Measurements from ENCODE around the gene QKI. TPM values are rescaled to one million over a fixed set of nuclear protein-coding genes. Genes with fewer than 3 reads are reported as not detected.

The QKI gene
- polyA plus RNA-seq, 1 donor (not counting 4 experiments of a cell fraction or from before 2014, with no cell fraction given) = 53.3 TPM

GRCh38 chr6:163486821-163487220, 72.3 kb downstream of the QKI start:
- no peaks in the 10 kb centered on the region for H3K27me3 ChIP-seq (ENCODE audit: control insufficient read depth, extremely low read depth, insufficient read depth, low read length)
- TF ChIP-seq EZH2 (IDR thresholded peaks at IDR 0.05; ENCODE audit: low read length) (no peak), CTCF (optimal IDR thresholded peaks at IDR 0.05 in 1 of 3, IDR thresholded peaks at IDR 0.05 in 1 of 3, conservative IDR thresholded peaks at IDR 0.05 in 1 of 3; ENCODE audit: extremely low read depth in 1 of 3, insufficient read depth in 2 of 3, low read length in 3 of 3) (no peak)
- peaks cover 95% of the 10 kb centered on the region for H3K79me2 ChIP-seq (ENCODE audit: control insufficient read depth, insufficient read depth, low read length)
- no peak overlapping the region for H3K4me2 ChIP-seq (ENCODE audit: control insufficient read depth, extremely low read depth, insufficient read depth, low read depth, low read length)
- peaks cover 16% of the 10 kb centered on the region for H3K4me1 ChIP-seq (ENCODE audit: control insufficient read depth, extremely low read depth, insufficient read depth, low read length)
- no peak overlapping the region for H3K4me3 ChIP-seq (ENCODE audit: control insufficient read depth in 2 of 3, extremely low read depth in 1 of 3, insufficient read depth in 2 of 3, low read depth in 1 of 3, low read length in 3 of 3)
- DNase-seq (ENCODE audit: low read depth, low spot score) (no peak), FAIRE-seq (no peak)
- no peaks in the 10 kb centered on the region for H3K9me1 ChIP-seq (ENCODE audit: control insufficient read depth, extremely low read depth, insufficient read depth, low read length)
- H2AFZ ChIP-seq (ENCODE audit: control insufficient read depth, low read length) = no peak overlapping the region
- no peaks in the 10 kb centered on the region for H3K9me3 ChIP-seq (ENCODE audit: control insufficient read depth, low read depth, low read length)
- H3K27ac ChIP-seq (ENCODE audit: control insufficient read depth, insufficient read depth, low read length) = no peak overlapping the region
- no peaks in the 10 kb centered on the region for H3K36me3 ChIP-seq (ENCODE audit: control insufficient read depth in 2 of 2, extremely low read depth in 1 of 2, insufficient read depth in 2 of 2, low read length in 2 of 2)
- H4K20me1 ChIP-seq (ENCODE audit: control insufficient read depth, extremely low read depth, insufficient read depth, low read length) = no peaks in the 10 kb centered on the region
- dilution Hi-C loops (cut with MboI; ENCODE audit: extremely low pct_ligation_motif_present, low sequenced_read_pairs) = no loop called here
- H3K9ac ChIP-seq (ENCODE audit: control insufficient read depth, extremely low read depth, insufficient read depth, low read length) = no peak overlapping the region

GRCh38 chr6:163487606-163488005, 73.1 kb downstream of the QKI start:
- H3K9me3 ChIP-seq (ENCODE audit: control insufficient read depth, low read depth, low read length) = no peaks in the 10 kb centered on the region
- no peak for FAIRE-seq
- H3K4me2 ChIP-seq (ENCODE audit: control insufficient read depth, extremely low read depth, insufficient read depth, low read depth, low read length) = no peak overlapping the region
- dilution Hi-C loops (cut with MboI; ENCODE audit: extremely low pct_ligation_motif_present, low sequenced_read_pairs) = no loop called here
- no peak overlapping the region for H3K4me3 ChIP-seq (ENCODE audit: control insufficient read depth in 2 of 3, extremely low read depth in 1 of 3, insufficient read depth in 2 of 3, low read depth in 1 of 3, low read length in 3 of 3)
- TF ChIP-seq CTCF (optimal IDR thresholded peaks at IDR 0.05 in 1 of 3, IDR thresholded peaks at IDR 0.05 in 1 of 3, conservative IDR thresholded peaks at IDR 0.05 in 1 of 3; ENCODE audit: extremely low read depth in 1 of 3, insufficient read depth in 2 of 3, low read length in 3 of 3) (no peak), EZH2 (IDR thresholded peaks at IDR 0.05; ENCODE audit: low read length) (no peak)
- no peaks in the 10 kb centered on the region for H3K9me1 ChIP-seq (ENCODE audit: control insufficient read depth, extremely low read depth, insufficient read depth, low read length)
- no peak for DNase-seq (ENCODE audit: low read depth, low spot score)
- no peaks in the 10 kb centered on the region for H4K20me1 ChIP-seq (ENCODE audit: control insufficient read depth, extremely low read depth, insufficient read depth, low read length)
- no peaks in the 10 kb centered on the region for H3K36me3 ChIP-seq (ENCODE audit: control insufficient read depth in 2 of 2, extremely low read depth in 1 of 2, insufficient read depth in 2 of 2, low read length in 2 of 2)
- no peak overlapping the region for H2AFZ ChIP-seq (ENCODE audit: control insufficient read depth, low read length)
- no peaks in the 10 kb centered on the region for H3K27me3 ChIP-seq (ENCODE audit: control insufficient read depth, extremely low read depth, insufficient read depth, low read length)
- no peak overlapping the region for H3K9ac ChIP-seq (ENCODE audit: control insufficient read depth, extremely low read depth, insufficient read depth, low read length)
- peaks cover 16% of the 10 kb centered on the region for H3K4me1 ChIP-seq (ENCODE audit: control insufficient read depth, extremely low read depth, insufficient read depth, low read length)
- H3K79me2 ChIP-seq (ENCODE audit: control insufficient read depth, insufficient read depth, low read length) = peaks cover 94% of the 10 kb centered on the region
- H3K27ac ChIP-seq (ENCODE audit: control insufficient read depth, insufficient read depth, low read length) = no peak overlapping the region

Measured in keratinocyte (primary cell).